SK-N-MC (cell line): ENCODE measurements around the gene LOXL3.

Experiments
- DNase-seq: peaks from one replicate; pipeline ENCODE4 v3.0.0-alpha.2; 2011; ENCODE audit warnings: low read depth, low spot score
- H3K27ac ChIP-seq: fragments of 200-600 bp; sonication (generic); 2 replicates; pipeline ENCODE4 v1.5.1; 2016; ENCODE audit warnings: mixed run types
- H3K36me3 ChIP-seq: fragments of 200-600 bp; sonication (generic); 2 replicates; pipeline ENCODE4 v1.6.1; 2017; ENCODE audit warnings: antibody characterized with exemption, low read length, mixed read lengths; ENCODE audit not compliant: insufficient read depth
- H3K4me3 ChIP-seq: fragments of 200-600 bp; sonication (generic); 2 replicates; pipeline ENCODE4 v1.5.1; 2016
- H3K9ac ChIP-seq: fragments of 200-600 bp; sonication (generic); 2 replicates; pipeline ENCODE4 v1.8.0; 2017; ENCODE audit warnings: mixed run types, mixed read lengths; ENCODE audit not compliant: insufficient read length
- H3K9me3 ChIP-seq: fragments of 200-600 bp; sonication (generic); 2 replicates; pipeline ENCODE4 v1.6.1; 2017; ENCODE audit warnings: low read depth, mild to moderate bottlenecking, antibody characterized with exemption, low read length, moderate library complexity, mixed read lengths
- EZH2 ChIP-seq: fragments of 200-600 bp; sonication (generic); IDR thresholded peaks from one replicate; pipeline ENCODE4 v1.6.1; 2017; ENCODE audit warnings: antibody characterized with exemption
- FOXP2 ChIP-seq: optimal IDR thresholded peaks from 2 replicates; pipeline ENCODE3; 2011; ENCODE audit warnings: mild to moderate bottlenecking, moderate library complexity; ENCODE audit not compliant: insufficient read depth; ENCODE audit errors: extremely low read length, control extremely low read depth
- POLR2AphosphoS5 ChIP-seq: IDR thresholded peaks from 2 replicates; pipeline ENCODE4 v1.6.1; 2012; ENCODE audit warnings: mild to moderate bottlenecking, low read depth, low read length, borderline replicate concordance

LOXL3 gene

GRCh38 chr2:74516650-74517049 lies 37.1 kb downstream of the LOXL3 start:
- Histone ChIP-seq H3K9me3 (no peaks in the 10 kb centered on the region), H3K9ac (no peak overlapping the region), H3K36me3 (no peaks in the 10 kb centered on the region), H3K27ac (no peak overlapping the region), H3K4me3 (no peak overlapping the region)
- no peak for DNase-seq
- TF ChIP-seq EZH2: no peak
- TF ChIP-seq POLR2AphosphoS5: no peak
- TF ChIP-seq FOXP2: no peak

- H3K4me3 ChIP-seq: no peak overlapping the region
- no peaks in the 10 kb centered on the region for H3K9me3 ChIP-seq
- no peak overlapping the region for H3K9ac ChIP-seq
- no peak for TF ChIP-seq EZH2
- TF ChIP-seq POLR2AphosphoS5: no peak
- TF ChIP-seq FOXP2: no peak
- DNase-seq: no peak
- H3K36me3 ChIP-seq: no peaks in the 10 kb centered on the region
- no peak overlapping the region for H3K27ac ChIP-seq
Observed at GRCh38 chr2:74515981-74516633, 37.6 kb downstream of the LOXL3 start.

GRCh38 chr2:74515271-74515980 lies 38.3 kb downstream of the LOXL3 start:
- Histone ChIP-seq H3K4me3 (no peak overlapping the region), H3K9ac (no peak overlapping the region), H3K36me3 (no peaks in the 10 kb centered on the region), H3K27ac (no peak overlapping the region), H3K9me3 (no peaks in the 10 kb centered on the region)
- TF ChIP-seq FOXP2 (no peak), POLR2AphosphoS5 (no peak), EZH2 (no peak)
- DNase-seq: no peak

GRCh38 chr2:74514368-74515270 lies 39.1 kb downstream of the LOXL3 start, which contains the start of gene TLX2:
Gene TLX2, plus strand, starts transcription at chr2:74514450. Its CDS starts 357 bp downstream, at chr2:74514807.
- Histone ChIP-seq H3K4me3 (peak within 1 kb of the TSS; percentile 55), H3K9me3 (no peaks in the 10 kb centered on the region), H3K36me3 (no peaks in the 10 kb centered on the region), H3K27ac (no peak within 1 kb of the TSS), H3K9ac (no peak within 1 kb of the TSS)
- no peak for TF ChIP-seq FOXP2
- DNase-seq: no peak

GRCh38 chr2:74513605-74514367 lies 40.0 kb downstream of the LOXL3 start:
- H3K4me3 ChIP-seq: peak overlapping the region; percentile 55
- no peaks in the 10 kb centered on the region for H3K36me3 ChIP-seq
- H3K27ac ChIP-seq: no peak overlapping the region
- H3K9ac ChIP-seq: no peak overlapping the region
- TF ChIP-seq POLR2AphosphoS5 (no peak), FOXP2 (no peak), EZH2 (no peak)
- no peaks in the 10 kb centered on the region for H3K9me3 ChIP-seq
- no peak for DNase-seq

GRCh38 chr2:74512744-74513604 lies 40.8 kb downstream of the LOXL3 start:
- no peak overlapping the region for H3K4me3 ChIP-seq
- no peak overlapping the region for H3K9ac ChIP-seq
- no peaks in the 10 kb centered on the region for H3K36me3 ChIP-seq
- no peaks in the 10 kb centered on the region for H3K9me3 ChIP-seq
- no peak for DNase-seq
- H3K27ac ChIP-seq: no peak overlapping the region
- TF ChIP-seq FOXP2: no peak
- TF ChIP-seq EZH2: no peak
- TF ChIP-seq POLR2AphosphoS5: no peak
